Measurements from ENCODE around the gene AFAP1L2.

The AFAP1L2 gene

GRCh38 chr10:114290038-114290437, 114.3 kb downstream of the AFAP1L2 start:
- no peak for DNase-seq (ENCODE audit: low spot score)

- DNase-seq (ENCODE audit: low spot score) = no peak
Measured at GRCh38 chr10:114289096-114289436, 115.2 kb downstream of the AFAP1L2 start.

- no peak for DNase-seq (ENCODE audit: low spot score)
Measured at GRCh38 chr10:114288424-114289095, 115.7 kb downstream of the AFAP1L2 start.

GRCh38 chr10:114286921-114287320, 117.4 kb downstream of the AFAP1L2 start:
- DNase-seq (ENCODE audit: low spot score) = no peak

- no peak for DNase-seq (ENCODE audit: low spot score)
Measured at GRCh38 chr10:114285961-114286441, 118.3 kb downstream of the AFAP1L2 start.

GRCh38 chr10:114284346-114285071, 119.8 kb downstream of the AFAP1L2 start:
- no peak for DNase-seq (ENCODE audit: low spot score)

- no peak for DNase-seq (ENCODE audit: low spot score)
Measured at GRCh38 chr10:114283535-114284234, 120.6 kb downstream of the AFAP1L2 start.

- DNase-seq (ENCODE audit: low spot score) = no peak
Measured at GRCh38 chr10:114283091-114283490, 121.2 kb downstream of the AFAP1L2 start.

GRCh38 chr10:114282526-114282925, 121.8 kb downstream of the AFAP1L2 start:
- no peak for DNase-seq (ENCODE audit: low spot score)

GRCh38 chr10:114281461-114281860, 122.8 kb downstream of the AFAP1L2 start:
- DNase-seq (ENCODE audit: low spot score) = no peak

GRCh38 chr10:114281006-114281405, 123.3 kb downstream of the AFAP1L2 start:
- no peak for DNase-seq (ENCODE audit: low spot score)

- DNase-seq (ENCODE audit: low spot score) = no peak
Measured at GRCh38 chr10:114279901-114280644, 124.2 kb downstream of the AFAP1L2 start.

- DNase-seq (ENCODE audit: low spot score) = no peak
Measured at GRCh38 chr10:114279289-114279688, 125.0 kb downstream of the AFAP1L2 start.

GRCh38 chr10:114278884-114279191, 125.5 kb downstream of the AFAP1L2 start:
- DNase-seq (ENCODE audit: low spot score) = no peak

GRCh38 chr10:114278140-114278883, 126.0 kb downstream of the AFAP1L2 start:
- DNase-seq (ENCODE audit: low spot score) = no peak

GRCh38 chr10:114276671-114277070, 127.6 kb downstream of the AFAP1L2 start:
- no peak for DNase-seq (ENCODE audit: low spot score)

GRCh38 chr10:114276066-114276465, 128.2 kb downstream of the AFAP1L2 start:
- DNase-seq (ENCODE audit: low spot score) = no peak

GRCh38 chr10:114274616-114275453, 129.5 kb downstream of the AFAP1L2 start:
- no peak for DNase-seq (ENCODE audit: low spot score)

GRCh38 chr10:114273910-114274309, 130.4 kb downstream of the AFAP1L2 start:
- no peak for DNase-seq (ENCODE audit: low spot score)

GRCh38 chr10:114272696-114273095, 131.6 kb downstream of the AFAP1L2 start:
- no peak for DNase-seq (ENCODE audit: low spot score)

GRCh38 chr10:114271779-114272167, 132.5 kb downstream of the AFAP1L2 start:
- no peak for DNase-seq (ENCODE audit: low spot score)
